ENCODE data around the gene DMRT3.

DMRT3 gene

DNA sequence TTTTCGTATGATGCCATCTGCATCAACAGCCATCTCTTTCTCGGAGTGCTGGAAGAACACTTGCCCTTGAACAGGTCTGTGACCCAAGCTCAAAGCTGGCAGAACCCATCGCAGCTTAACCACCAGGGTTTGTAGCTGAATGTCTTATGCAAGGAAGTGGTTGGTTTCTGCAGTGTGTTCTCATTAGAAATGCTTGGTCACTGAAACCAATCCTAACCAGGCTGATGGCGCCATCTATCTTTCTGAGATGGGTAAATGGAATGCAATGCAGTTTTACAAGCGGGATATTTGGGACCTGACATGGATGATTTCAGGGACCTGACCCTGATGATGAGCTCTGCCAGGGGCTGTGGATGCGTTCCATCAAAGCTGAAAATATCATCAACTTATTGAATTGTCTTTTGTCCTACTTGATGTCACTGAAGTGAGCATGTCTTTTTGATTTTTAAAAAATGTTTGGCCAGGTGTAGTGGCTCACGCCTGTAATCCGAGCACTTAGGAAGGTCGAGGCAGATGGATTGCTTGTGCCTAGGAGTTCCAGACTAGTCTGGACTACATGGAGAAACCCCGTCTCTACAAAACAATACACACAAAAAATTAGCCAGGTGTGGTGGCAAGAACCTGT, 28.7 kb downstream of the DMRT3 start:
- no peak for DNase-seq

DNA sequence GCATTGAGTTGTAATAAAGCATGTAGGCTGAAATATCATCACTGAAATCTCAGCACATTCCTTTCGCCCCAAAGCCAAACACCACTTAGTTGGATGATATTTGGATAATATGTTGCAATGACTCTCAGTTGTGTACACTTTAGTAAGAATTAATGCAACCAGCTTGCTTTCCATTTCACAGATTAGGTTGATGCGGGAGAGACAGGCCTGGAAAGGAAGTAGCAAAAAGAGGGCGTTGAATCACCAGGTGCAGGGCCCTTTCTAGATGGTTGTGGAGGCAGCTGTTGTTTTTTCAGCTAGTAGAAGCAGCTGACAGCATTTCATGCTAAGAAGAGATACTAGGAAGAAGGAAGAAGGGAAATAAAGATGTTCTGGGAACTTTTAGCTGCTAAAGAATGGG, 30.9 kb downstream of the DMRT3 start:
- no peak for DNase-seq

DNA sequence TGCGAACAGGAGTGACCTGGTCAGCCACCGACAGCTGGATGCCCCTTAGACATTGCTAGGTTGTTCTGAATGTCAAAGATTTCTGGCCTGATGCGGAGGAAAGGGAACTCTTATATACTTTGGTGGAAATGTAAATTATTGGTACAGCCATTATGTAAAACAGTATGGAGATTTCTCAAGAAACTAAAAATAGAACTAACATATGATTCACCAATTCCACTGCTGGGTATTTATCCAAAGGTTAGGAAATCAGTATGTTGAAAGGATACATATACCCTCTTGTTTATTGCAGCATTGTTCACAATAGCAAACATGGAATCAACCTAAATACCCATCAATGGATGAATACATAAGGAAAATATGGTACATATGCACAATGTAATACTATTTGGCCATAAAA, 31.8 kb downstream of the DMRT3 start:
- DNase-seq = no peak

DNA sequence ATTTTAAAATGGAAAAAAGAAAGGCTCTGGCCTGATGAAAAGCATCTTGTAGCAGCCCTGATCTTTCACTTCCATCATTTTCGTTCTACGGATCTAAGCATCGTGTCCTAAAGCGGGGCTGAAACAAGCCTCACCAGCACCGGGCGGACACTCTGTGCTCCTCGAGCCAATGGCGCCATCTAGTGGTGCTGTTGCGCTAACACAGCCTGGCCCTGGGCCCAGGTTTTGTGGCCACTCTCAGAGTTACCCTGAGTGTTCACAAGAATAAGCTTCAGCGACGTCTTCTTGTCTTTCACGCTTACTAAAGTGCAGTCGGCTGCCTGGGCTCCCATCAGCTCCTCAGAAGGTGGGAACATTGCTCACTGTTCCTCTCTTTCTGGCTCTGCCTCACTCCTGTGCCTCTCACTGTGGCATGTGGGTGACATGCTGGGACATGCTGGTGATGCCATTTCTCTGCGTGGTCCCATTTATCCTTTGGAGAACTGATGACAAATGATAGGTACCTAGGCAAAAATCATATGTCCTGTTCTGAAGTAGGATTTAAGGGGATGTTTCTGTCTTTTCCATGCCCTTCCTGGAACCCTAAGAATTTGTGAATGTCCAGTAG, 32.7 kb downstream of the DMRT3 start:
- peak; percentile 56 for DNase-seq

DNA sequence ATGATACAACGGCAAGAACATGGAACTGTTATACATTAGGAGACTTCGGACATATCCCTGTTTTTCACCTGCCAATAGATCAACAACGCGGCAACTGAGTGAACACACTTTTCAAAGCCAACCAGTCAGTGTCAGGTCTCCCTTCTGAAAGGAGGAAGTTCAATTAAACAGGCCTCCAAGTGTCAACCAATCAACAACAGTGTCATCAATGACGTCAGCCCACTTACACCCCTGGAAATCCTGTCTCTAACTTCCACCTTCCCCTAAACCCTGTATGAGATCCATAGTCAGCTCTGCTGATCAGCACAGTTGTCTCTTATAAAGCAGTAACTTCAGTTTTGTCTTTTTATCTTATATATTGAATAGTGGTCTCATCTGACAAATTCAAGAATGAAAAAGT, 36.6 kb downstream of the DMRT3 start:
- DNase-seq = no peak

DNA sequence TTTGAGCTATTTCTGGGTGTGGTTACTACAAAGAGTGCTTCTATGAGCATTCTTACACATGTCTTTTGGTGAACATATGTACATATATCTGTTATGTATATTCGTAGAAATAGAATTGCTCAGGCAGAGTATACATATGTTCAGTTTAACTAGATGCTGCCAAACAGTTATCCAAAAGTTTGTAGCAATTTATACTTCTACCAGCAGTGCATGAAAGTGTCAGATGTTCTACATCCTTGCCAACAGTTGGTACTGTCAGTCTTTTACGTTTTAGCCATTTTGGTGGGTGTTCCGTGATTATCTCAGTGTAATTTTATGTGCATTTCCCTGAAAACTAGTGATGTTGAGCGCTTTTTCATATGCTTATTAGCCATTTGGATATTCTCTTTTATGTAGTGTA, 37.8 kb downstream of the DMRT3 start:
- DNase-seq = no peak

DNA sequence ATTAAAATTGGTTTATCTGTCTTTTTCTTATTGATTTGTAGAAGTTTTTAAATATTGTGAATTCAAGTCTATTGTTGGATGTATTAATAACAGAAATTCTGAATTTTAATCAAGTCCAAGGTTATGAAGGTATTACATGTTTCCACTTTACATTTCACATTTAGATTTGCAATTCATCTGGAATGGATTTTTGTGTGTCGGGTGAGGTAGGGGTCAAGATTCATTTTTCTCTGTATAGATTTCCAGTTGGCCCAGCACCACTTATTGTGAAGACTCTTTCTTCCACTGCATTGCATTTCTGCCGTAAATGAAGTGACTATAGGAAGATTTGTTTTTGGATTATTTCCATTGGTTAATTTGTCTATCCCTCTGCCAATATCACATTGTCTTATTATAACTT, 38.2 kb downstream of the DMRT3 start:
- no peak for DNase-seq

DNA sequence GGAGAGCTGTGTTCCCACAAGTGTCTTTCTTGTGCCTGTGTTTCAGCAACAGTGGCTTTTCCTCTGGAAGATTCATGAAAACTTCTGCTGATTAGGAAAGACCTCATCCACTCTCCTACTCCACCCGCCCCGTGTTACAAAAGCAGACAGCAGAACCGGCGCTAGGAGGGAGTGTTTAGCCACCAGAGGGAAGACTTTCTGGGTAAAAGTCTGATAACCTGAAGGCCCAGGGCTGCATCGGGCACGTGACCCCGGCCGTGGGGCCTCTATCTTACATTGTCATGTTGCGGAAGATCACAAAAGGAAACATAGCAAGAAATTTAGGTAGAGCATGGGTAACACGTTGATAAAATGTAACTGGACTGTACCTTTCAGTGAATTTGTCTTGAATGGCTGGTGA, 41.7 kb downstream of the DMRT3 start:
- no peak for DNase-seq

DNA sequence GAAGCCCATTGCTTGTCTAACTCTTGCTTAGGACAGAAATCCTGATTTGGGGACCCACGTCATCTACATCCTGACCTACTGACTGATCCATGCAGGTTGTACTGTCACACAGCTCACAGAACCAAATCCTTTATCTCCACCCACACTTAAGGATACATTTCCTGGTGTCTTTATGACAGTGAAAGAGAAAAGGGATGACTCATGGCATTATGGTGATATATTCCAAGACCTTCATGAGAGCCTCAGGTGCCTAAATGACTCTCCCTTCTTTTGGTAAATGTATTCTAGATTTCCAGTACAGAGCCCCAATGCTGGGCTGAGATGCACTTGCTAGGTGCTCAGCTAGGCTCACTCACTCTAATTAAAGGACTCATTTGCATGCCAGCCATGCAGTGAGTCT, 47.7 kb downstream of the DMRT3 start:
- DNase-seq = no peak

DNA sequence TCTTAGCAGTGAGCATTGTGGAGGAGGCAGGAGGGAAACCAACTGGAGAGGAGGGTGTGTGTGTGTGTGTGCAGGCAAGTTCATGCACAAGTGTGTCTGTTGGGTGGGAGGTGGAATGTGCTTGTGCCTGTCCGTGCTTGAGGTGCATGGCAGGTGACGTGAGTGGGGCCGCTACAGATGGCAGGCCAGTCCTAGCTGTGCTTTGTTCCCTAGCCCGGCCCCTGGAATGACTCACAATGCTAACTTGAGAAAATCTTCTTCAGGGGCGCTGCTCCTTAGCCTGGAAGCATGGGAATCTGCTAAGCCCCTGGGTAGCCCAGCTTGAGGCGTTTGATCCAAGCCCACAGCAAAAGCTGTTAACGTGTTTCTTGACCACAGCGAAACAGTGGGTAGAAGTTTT, 48.7 kb downstream of the DMRT3 start:
- DNase-seq = no peak

DNA sequence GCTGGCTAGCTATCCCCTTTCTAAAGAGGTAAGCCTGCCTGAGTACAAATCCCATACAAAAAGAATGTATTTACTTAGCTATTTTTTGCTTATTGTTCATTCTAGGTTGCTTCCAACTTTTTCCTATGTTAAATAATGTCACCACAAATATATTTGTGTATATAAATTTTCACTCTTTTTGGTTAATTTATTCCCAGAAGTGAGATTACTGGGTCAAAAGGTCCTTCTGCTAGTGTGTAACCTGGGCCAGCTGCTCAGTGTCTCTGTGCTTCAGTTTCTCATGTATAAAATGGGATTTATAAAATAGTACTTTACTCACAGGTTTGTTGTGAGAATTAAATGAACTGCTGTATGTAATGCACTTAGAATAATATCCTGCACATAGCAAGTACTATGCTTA, 49.8 kb downstream of the DMRT3 start:
- no peak for DNase-seq

DNA sequence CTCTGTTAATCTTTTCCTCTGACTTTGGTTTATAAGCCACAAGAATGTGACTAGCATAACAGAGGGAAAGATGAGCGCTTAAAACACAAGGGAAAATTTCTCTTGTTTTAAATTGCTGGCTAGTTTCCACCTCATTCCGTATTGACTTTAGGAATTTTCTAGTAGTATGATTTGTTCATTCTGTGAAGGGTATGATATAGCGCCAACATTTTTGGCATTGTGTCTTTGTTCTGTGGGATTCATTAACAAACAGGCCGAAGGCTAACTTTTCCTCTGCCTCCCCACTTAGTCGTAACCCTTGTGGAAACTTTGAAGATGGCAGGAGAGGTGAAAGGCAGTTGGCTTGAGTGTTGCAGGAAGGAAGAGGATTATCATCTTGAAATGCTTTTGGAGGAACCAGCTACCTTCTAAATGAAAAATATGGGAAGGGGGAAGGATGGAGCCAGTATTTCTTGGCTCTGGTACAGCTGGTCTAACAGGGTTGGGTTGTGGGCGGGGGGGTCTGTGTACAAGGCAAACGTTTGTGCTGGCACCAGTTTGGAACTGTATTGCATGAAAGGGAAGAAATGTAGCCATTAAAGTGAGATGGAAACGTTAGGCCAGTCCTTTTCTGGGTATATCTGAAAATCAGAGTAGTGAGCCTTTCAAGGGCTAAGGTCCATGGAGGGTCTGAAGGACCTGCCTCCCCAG, 52.2 kb downstream of the DMRT3 start:
- no peak for DNase-seq

DNA sequence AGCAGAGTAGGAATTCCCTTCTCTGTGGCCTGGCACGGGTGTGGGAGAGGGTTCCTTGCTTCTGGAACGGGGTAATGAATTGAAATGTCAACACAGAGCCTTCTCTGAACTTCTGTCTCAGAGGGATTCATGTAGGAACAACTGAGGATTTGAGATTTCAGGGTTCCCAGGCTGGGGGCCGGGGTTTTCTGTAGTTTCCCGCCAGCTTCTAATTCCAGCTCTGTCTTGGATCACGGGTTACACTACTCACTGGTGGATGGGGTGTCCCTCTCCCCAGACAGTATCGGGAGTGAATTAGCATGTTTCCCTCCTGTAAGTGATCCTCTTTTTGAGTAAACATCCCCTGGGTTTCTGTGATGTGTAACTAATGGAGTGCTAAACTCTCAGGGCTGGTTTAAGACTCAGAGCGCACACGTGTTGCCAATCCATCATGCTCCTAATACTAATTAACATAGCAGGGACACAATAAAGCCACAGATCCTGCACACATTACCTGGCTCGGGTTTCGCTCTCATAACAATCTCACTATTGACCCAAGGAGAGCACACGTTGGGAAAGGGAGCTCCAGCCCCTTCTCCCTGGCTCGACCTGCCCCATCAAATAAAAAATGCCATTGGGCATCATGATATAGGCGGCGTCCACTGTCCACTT, 55.6 kb downstream of the DMRT3 start:
- DNase-seq = no peak

DNA sequence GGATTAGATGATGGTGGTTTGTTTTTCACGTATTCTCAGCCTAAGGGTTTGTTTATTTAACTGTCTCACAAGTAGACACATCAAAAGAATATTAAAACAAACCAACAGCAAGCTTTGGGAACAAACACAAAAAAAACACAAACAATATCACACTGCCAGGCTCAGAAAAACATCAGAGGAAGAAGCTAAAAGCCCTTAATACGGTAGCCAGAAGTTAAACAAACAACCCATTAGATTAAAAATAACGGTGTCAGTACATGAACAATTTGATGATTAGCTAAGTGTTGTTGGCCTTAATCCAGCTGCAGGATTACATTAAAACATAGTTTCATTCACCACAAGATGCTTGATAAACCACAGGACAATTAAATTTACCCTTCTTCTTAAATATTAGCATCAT, 57.8 kb downstream of the DMRT3 start:
- DNase-seq = no peak

DNA sequence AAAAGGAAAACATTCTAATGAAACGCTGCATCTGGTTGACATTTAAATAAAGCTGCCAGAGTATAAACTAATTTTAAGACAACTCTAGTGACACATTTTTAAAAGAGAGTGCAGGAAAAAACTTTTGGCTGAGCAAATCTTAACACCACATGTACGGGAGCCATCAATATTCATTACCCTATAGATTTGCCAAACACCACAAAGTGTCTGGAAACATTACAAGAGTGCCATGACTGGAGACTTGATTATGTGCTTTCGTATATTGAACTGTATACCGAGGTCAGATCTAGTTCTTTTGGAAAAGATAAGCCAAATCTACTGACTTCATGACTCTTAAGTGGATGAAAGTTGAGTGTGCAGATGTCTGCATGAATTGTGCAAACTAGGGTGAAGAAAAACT, 63.1 kb downstream of the DMRT3 start:
- no peak for DNase-seq

Measured in central memory CD4-positive, alpha-beta T cell (primary cell).